ENCODE measurements around the gene PHACTR1. TPM values are rescaled to one million over a fixed set of nuclear protein-coding genes. Genes with fewer than 3 reads are reported as not detected.

PHACTR1 gene
- polyA plus RNA-seq, 2 of the 4 experiments (the other 2 are of a cell fraction), result not detected

GRCh38 chr6:13175087-13175486 lies 458.5 kb downstream of the PHACTR1 start:
- H3K9me3 ChIP-seq, result no peaks in the 10 kb centered on the region
- DNase-seq (ENCODE audit: low read depth in 1 of 2, low spot score in 1 of 2) (no peak), FAIRE-seq (no peak), ATAC-seq (no peak)
- CTCF ChIA-PET, result no interaction called here
- H3K27ac ChIP-seq, result no peak overlapping the region
- WGBS (ENCODE audit: missing lambda C conversion rate), result 2% methylated on average over 2 of the region's 2 CpGs
- TF ChIP-seq PBX3 (IDR thresholded peaks at IDR 0.05) (no peak), TFCP2L1 (CRISPR knock-in tag; IDR thresholded peaks at IDR 0.05) (no peak), MAX (IDR thresholded peaks at IDR 0.05) (no peak), REST (IDR thresholded peaks at IDR 0.05) (no peak), FOSB (CRISPR knock-in tag; IDR thresholded peaks at IDR 0.05) (no peak), BCL3 (IDR thresholded peaks at IDR 0.05) (no peak)
- no peaks in the 10 kb centered on the region for H3K4me1 ChIP-seq
- no peak overlapping the region for H3K4me3 ChIP-seq
- no peak overlapping the region for H3K4me2 ChIP-seq
- POLR2A ChIA-PET, result no interaction called here

GRCh38 chr6:13175759-13176158 lies 459.2 kb downstream of the PHACTR1 start:
- POLR2A ChIA-PET, result no interaction called here

GRCh38 chr6:13177664-13178063 lies 461.1 kb downstream of the PHACTR1 start:
- WGBS (ENCODE audit: missing lambda C conversion rate), result 0% methylated on average over 1 of the region's 2 CpGs
- no peak overlapping the region for H3K27ac ChIP-seq
- DNase-seq (ENCODE audit: low read depth in 1 of 2, low spot score in 1 of 2) (no peak), ATAC-seq (no peak), FAIRE-seq (no peak)
- H3K4me3 ChIP-seq, result no peak overlapping the region
- H3K4me1 ChIP-seq, result no peaks in the 10 kb centered on the region
- H3K4me2 ChIP-seq, result no peak overlapping the region
- ChIA-PET CTCF (no interaction called here), POLR2A (no interaction called here)
- no peaks in the 10 kb centered on the region for H3K9me3 ChIP-seq
- TF ChIP-seq HES2 (IDR thresholded peaks at IDR 0.05) (no peak), E2F6 (IDR thresholded peaks at IDR 0.05; ENCODE audit: borderline replicate concordance, low read depth) (no peak), NFE2L2 (conservative IDR thresholded peaks at IDR 0.05; ENCODE audit: low read length) (no peak), ESRRA (IDR thresholded peaks at IDR 0.05; ENCODE audit: borderline replicate concordance, low read length) (no peak), REST (IDR thresholded peaks at IDR 0.05) (no peak), HDAC2 (IDR thresholded peaks at IDR 0.05) (no peak), PHF8 (IDR thresholded peaks at IDR 0.05; ENCODE audit: borderline replicate concordance, low read depth) (no peak), MAZ (IDR thresholded peaks at IDR 0.05; ENCODE audit: borderline replicate concordance, low read depth, low read length) (no peak)

More at GRCh38 chr6:13175759-13176158, 459.2 kb downstream of the PHACTR1 start:
- Histone ChIP-seq H3K9me3 (no peaks in the 10 kb centered on the region), H3K4me2 (no peak overlapping the region), H3K4me3 (no peak overlapping the region), H3K27ac (no peak overlapping the region), H3K4me1 (no peaks in the 10 kb centered on the region)
- no peak for DNase-seq (ENCODE audit: low read depth in 1 of 2, low spot score in 1 of 2)
- TF ChIP-seq PHF8 (IDR thresholded peaks at IDR 0.05; ENCODE audit: borderline replicate concordance, low read depth), result no peak
- no peak for TF ChIP-seq E2F6 (IDR thresholded peaks at IDR 0.05; ENCODE audit: borderline replicate concordance, low read depth)
- no peak for TF ChIP-seq HDAC2 (IDR thresholded peaks at IDR 0.05)
- no peak for TF ChIP-seq ZNF302 (CRISPR knock-in tag; IDR thresholded peaks at IDR 0.05)
- no peak for TF ChIP-seq RFX5 (IDR thresholded peaks at IDR 0.05)
- no peak for TF ChIP-seq TP53 (CRISPR knock-in tag; IDR thresholded peaks at IDR 0.05)
- no peak for TF ChIP-seq NR3C1 (IDR thresholded peaks at IDR 0.05)
- TF ChIP-seq CEBPB (IDR thresholded peaks at IDR 0.05), result no peak
- no peak for TF ChIP-seq MAX (IDR thresholded peaks at IDR 0.05)
- no peak for TF ChIP-seq KDM1A (IDR thresholded peaks at IDR 0.05; ENCODE audit: low read depth)
- TF ChIP-seq EHF (CRISPR knock-in tag; IDR thresholded peaks at IDR 0.05), result no peak
- no peak for TF ChIP-seq HEYL (CRISPR knock-in tag; IDR thresholded peaks at IDR 0.05)
- TF ChIP-seq HOXA7 (CRISPR knock-in tag; IDR thresholded peaks at IDR 0.05), result no peak
- no peak for TF ChIP-seq EP300 (IDR thresholded peaks at IDR 0.05)
- TF ChIP-seq CHD4 (IDR thresholded peaks at IDR 0.05; ENCODE audit: borderline replicate concordance), result no peak
- no peak for TF ChIP-seq EHMT2 (IDR thresholded peaks at IDR 0.05; ENCODE audit: low read depth)
- no peak for TF ChIP-seq POLR2AphosphoS2 (conservative IDR thresholded peaks at IDR 0.05; ENCODE audit: low read length)
- TF ChIP-seq CBX8 (IDR thresholded peaks at IDR 0.05), result no peak
- CTCF ChIA-PET, result interaction anchor here (1.3 kb wide), 1 partner anchor 19 kb away, joined by 3 read pairs; no protein-coding TSS in a partner anchor
- ATAC-seq, result no peak
- FAIRE-seq, result no peak
- 11% methylated on average over 4 of the region's 4 CpGs for WGBS (ENCODE audit: missing lambda C conversion rate)

Measured in A549 (cell line).